Right lobe of liver (tissue), 6 donors: Measurements from ENCODE around the gene IWS1. TPM values are rescaled to one million over a fixed set of nuclear protein-coding genes. Genes with fewer than 3 reads are reported as not detected.

Experiments used
- ATAC-seq, 4 donors: fragments of 200-7000 bp; cut with Tn5 transposase; one replicate each; pipeline ENCODE4 v1.9.1; 2020; ENCODE audit warnings: mild to moderate bottlenecking in 4 of 4, moderate library complexity in 4 of 4
- DNase-seq, 3 donors: peaks; one replicate each; pipeline ENCODE4 v3.0.0-alpha.2; 2020
- H3K27ac ChIP-seq, 3 donors: fragments of 200-600 bp; one replicate each; pipeline ENCODE4 v1.8.0; 2022
- H3K27me3 ChIP-seq, 2 donors: fragments of 200-600 bp; one replicate each; pipeline ENCODE4 v1.8.0; 2022
- H3K36me3 ChIP-seq, 4 donors: fragments of 200-600 bp; sonication (generic) in 1 of 4; one replicate each; pipeline versions ENCODE4 v1.5.1 to v1.8.0; 2017 to 2022; ENCODE audit warnings: control low read depth in 1 of 4
- H3K4me1 ChIP-seq, 4 donors: fragments of 200-600 bp; sonication (generic) in 1 of 4; one replicate each; pipeline versions ENCODE4 v1.5.1 to v1.8.0; 2017 to 2022; ENCODE audit warnings: control low read depth in 1 of 4
- H3K4me3 ChIP-seq, 3 donors: fragments of 200-600 bp; one replicate each; pipeline ENCODE4 v1.8.0; 2022
- H3K9me3 ChIP-seq, 4 donors: fragments of 200-600 bp; sonication (generic) in 1 of 4; one replicate each; pipeline versions ENCODE4 v1.5.1 to v1.8.0; 2017 to 2022; ENCODE audit warnings: control low read depth in 1 of 4
- CTCF ChIP-seq, 4 donors: fragments of 200-600 bp in 3 of 4; fragments of 450-650 bp in 1 of 4; IDR thresholded peaks; one replicate each; pipeline versions ENCODE4 v1.5.1 to v1.8.0; 2016 to 2022; ENCODE audit warnings: antibody characterized with exemption in 4 of 4, mild to moderate bottlenecking in 2 of 4
- POLR2A ChIP-seq: fragments of 450-650 bp; IDR thresholded peaks from one replicate; pipeline ENCODE4 v1.6.1; 2017; ENCODE audit warnings: antibody characterized with exemption, mild to moderate bottlenecking
- WGBS: methylation state at CpG from one replicate; pipeline ENCODE4 v1.1.6; 2018; ENCODE audit warnings: low coverage, low lambda C conversion rate; ENCODE audit not compliant: insufficient coverage; ENCODE audit errors: missing lambda C conversion rate; 5-methylcytosine and 5-hydroxymethylcytosine counted together
- intact Hi-C, 2 donors: fragments of 100-400 bp; cut with DNase I; formaldehyde crosslinking; loops; one replicate each; pipeline versions ENCODE4 v1.11.2 to v1.14.1; 2022
- total RNA-seq, 6 experiments: library from RNA; depleted of rRNA in 2 of 6; stranded (reverse); fragments of >200 nt in 2 of 6; fragmentation: NEBNext Ultra II Directional in 3 of 6; extraction: Animal tissue kit (Norgen Biotek cat#: 25700) in 3 of 6; gene quantifications; one replicate each; pipeline versions ENCODE4 v1.1.0 to v1.2.4, GENCODE V29; 2016 to 2023
- donor health status: DM: no; HTN: yes; CAD: no.
- donor health status: DM: no; HTN: no; CAD: no.
- donor health status: DM: no; HTN: no; CAD: no.
- donor health status: DM: no; HTN: yes; CAD: no.
- donor health status: DM: no; HTN: yes; CAD: no.

The IWS1 gene
- total RNA-seq, 6 experiments from 2014 or later, result 15.7 to 27.9 (median 20.1) TPM

GRCh38 chr2:127479866-127480743 is 46.2 kb downstream of the IWS1 start:
- H3K4me1 ChIP-seq, result peaks cover 0 to 19% (median 0%) of the 10 kb centered on the region in 4 donors
- ATAC-seq (peak; percentile 43 to 56 (median 49)), DNase-seq (no peak)
- H3K27me3 ChIP-seq, result no peaks in the 10 kb centered on the region
- no peak overlapping the region for H3K4me3 ChIP-seq
- no peaks in the 10 kb centered on the region for H3K9me3 ChIP-seq
- intact Hi-C loops, result loop anchor here in 1 of 2 donors (10.0 kb wide), 1 partner anchor 165 kb away; no protein-coding TSS in a partner anchor
- H3K27ac ChIP-seq, result no peak overlapping the region
- WGBS, result 38% methylated on average over 8 of the region's 8 CpGs
- no peak for TF ChIP-seq POLR2A
- TF ChIP-seq CTCF (IDR thresholded peaks at IDR 0.05), result no peak
- H3K36me3 ChIP-seq, result peaks cover 3 to 31% (median 19%) of the 10 kb centered on the region in 4 donors

GRCh38 chr2:127479219-127479825 is 47.0 kb downstream of the IWS1 start:
- Histone ChIP-seq H3K27me3 (no peaks in the 10 kb centered on the region), H3K4me1 (peaks cover 0 to 19% (median 0%) of the 10 kb centered on the region in 4 donors), H3K27ac (no peak overlapping the region), H3K4me3 (no peak overlapping the region), H3K36me3 (peaks cover 3 to 28% (median 17%) of the 10 kb centered on the region in 4 donors), H3K9me3 (no peaks in the 10 kb centered on the region)
- intact Hi-C loops, result no loop called here
- no peak for TF ChIP-seq POLR2A
- TF ChIP-seq CTCF (IDR thresholded peaks at IDR 0.05), result peak; percentile 56 to 79 (median 72)
- ATAC-seq (peak; percentile 86 to 94 (median 92)), DNase-seq (no peak)
- 43% methylated on average over 5 of the region's 5 CpGs for WGBS

- Histone ChIP-seq H3K9me3 (no peaks in the 10 kb centered on the region), H3K36me3 (peaks cover 0 to 5% (median 3%) of the 10 kb centered on the region in 4 donors), H3K27me3 (no peaks in the 10 kb centered on the region), H3K4me3 (no peak overlapping the region), H3K27ac (no peak overlapping the region), H3K4me1 (peaks cover 0 to 37% (median 7%) of the 10 kb centered on the region in 4 donors)
- ATAC-seq (no peak), DNase-seq (no peak)
- 88% methylated on average over 2 of the region's 2 CpGs for WGBS
- intact Hi-C loops, result no loop called here
- no peak for TF ChIP-seq POLR2A
- TF ChIP-seq CTCF (IDR thresholded peaks at IDR 0.05), result no peak
Measured at GRCh38 chr2:127475788-127476187, 50.5 kb downstream of the IWS1 start.

- Histone ChIP-seq H3K4me3 (no peak overlapping the region), H3K4me1 (peaks cover 0 to 39% (median 11%) of the 10 kb centered on the region in 4 donors), H3K9me3 (no peaks in the 10 kb centered on the region), H3K36me3 (no peaks in the 10 kb centered on the region), H3K27ac (peak overlapping the region in 1 of 3 donors; percentile 66), H3K27me3 (no peaks in the 10 kb centered on the region)
- intact Hi-C loops, result no loop called here
- WGBS, result 89% methylated on average over 1 of the region's 1 CpG
- ATAC-seq (peak in 2 of 4 donors; percentile 17 to 53), DNase-seq (no peak)
- no peak for TF ChIP-seq POLR2A
- no peak for TF ChIP-seq CTCF (IDR thresholded peaks at IDR 0.05)
Measured at GRCh38 chr2:127472268-127472667, 54.0 kb downstream of the IWS1 start.
